ENCODE measurements around the gene AKR7A3. TPM values are rescaled to one million over a fixed set of nuclear protein-coding genes. Genes with fewer than 3 reads are reported as not detected.

AKR7A3 gene
- total RNA-seq: 2.5 TPM

GRCh38 chr1:19288324-19289241 is at the start of gene AKR7A3:
TSS of gene AKR7A3 (minus strand) at chr1:19288770. CDS start at chr1:19288709, 61 bp downstream.

DNA sequence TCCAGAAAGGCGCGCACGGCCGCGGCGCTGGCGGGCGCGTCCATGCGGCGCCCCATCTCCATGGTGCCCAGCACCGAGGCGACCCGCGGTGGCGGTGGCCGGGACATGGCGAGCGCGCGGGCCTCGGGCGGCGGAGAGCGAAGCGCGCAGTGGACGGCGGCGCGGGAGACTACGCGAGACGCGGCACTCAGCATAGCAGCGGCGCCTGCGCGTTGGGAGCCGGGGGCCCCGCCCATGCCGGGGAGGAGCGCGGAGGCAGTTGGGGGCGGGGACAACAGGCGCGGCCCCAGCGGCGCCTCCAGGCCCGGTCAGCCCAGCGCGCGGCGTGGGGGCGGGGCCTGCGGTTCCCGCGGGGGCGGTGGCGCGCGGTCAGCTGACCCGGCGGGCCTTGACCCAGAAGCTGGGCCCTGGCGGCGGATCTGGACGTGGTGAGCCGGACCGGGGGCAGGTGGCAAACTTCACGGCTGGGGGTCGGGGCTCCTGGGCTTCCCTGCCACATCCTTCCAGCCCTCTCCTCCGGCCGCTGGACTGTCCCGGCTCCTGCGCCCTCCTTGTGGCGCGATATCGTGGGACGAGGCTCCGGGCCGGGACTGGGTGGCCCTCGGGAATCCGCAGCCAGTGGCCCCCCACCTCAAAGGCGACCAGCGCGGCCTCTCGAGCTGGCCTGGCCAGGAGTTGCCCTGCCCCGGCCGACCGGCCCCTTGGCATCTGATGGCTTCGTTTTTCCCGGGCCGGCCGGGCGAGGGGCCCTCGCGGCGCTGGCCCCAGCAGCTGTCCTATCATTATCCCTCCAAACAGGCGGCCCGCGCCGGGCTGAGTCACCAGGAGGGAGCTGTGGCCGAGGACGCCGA is 23.6 kb upstream of the AKR7A3 start, which contains the start of the genes AKR7A2 and SLC66A1:
Gene AKR7A2 (minus strand): TSS at position 214 of the 851 bp plus-strand sequence. CDS start 20 bp downstream, at position 194.
Gene SLC66A1 (plus strand): TSS at position 396 of the 851 bp plus-strand sequence. CDS start 5,352 bp downstream, outside the sequence.

GRCh38 chr1:19251305-19252196 is 37.0 kb downstream of the AKR7A3 start, which contains the start of the genes EMC1 and MRTO4:
TSS of gene EMC1 (minus strand) at chr1:19251524. CDS start at chr1:19251509, 15 bp downstream.
TSS of gene MRTO4 (plus strand) at chr1:19251805. CDS start at chr1:19251836, 31 bp downstream.

Small RNA genes within 50 kb of the gene (small RNA-seq; reads per million reads assigned to genes)
- gene RNU6-1099P (ENCODE audit: low replicate concordance): not detected

Other genes with a start within 250 kb of the AKR7A3 start
- 230 TPM for gene UBR4, start 78.5 kb downstream of the AKR7A3 start, total RNA-seq
- 111 TPM for gene EMC1, start 37.2 kb downstream of the AKR7A3 start, total RNA-seq
- 27.9 TPM for gene MRTO4, start 37.0 kb downstream of the AKR7A3 start, total RNA-seq
- gene AKR7A2, start 23.4 kb upstream of the AKR7A3 start, total RNA-seq: 29.4 TPM
- gene SLC66A1, start 23.6 kb upstream of the AKR7A3 start, total RNA-seq: 25.7 TPM
- gene CAPZB, start 196.8 kb upstream of the AKR7A3 start, total RNA-seq: 45.1 TPM

All from parietal lobe (tissue), 2 donors.